ENCODE measurements around the gene RDH8.
A peak's percentile ranks its signal among the peaks of the same experiment; 100 is the strongest.
"Not testable (repeated sequence)": the region's sequence is repeated elsewhere in the genome, so short reads cannot be mapped to it uniquely, and the experiment has no call there.

RDH8 gene

DNA sequence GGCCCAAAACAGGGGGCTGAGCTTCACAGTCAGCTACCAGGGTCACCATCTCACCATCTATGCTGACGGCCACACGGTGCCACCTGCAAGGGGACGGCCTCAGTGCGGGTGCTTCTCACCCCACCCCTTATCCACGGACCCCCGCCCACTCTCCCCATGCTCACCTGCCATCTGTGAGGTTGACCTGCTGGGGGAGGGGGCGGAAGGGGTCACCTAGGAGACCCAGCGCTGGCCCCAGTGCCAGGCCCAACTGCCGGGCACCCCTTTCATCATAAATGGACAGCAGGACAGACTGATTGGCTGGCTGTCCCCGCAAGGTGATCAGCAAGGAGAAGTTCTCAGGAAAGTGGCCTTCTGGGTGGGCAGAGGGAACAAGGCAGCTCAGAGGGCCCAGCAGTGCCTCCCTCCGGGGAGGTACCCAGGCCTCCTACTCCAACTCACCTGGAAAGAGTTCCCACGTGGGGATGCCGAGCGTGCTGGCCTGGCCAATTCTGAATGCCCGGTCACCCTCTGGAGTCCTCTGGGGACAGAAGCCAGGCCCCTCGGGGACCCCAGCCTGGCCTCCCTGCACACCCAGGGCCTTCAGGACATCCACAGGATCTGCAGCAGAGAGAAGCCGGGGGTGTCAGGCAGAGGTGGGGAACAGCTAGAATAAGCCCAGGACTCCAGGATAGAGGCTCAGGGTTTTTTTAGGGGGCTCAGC is 7.5 kb upstream of the RDH8 start:
- no peak for DNase-seq

DNA sequence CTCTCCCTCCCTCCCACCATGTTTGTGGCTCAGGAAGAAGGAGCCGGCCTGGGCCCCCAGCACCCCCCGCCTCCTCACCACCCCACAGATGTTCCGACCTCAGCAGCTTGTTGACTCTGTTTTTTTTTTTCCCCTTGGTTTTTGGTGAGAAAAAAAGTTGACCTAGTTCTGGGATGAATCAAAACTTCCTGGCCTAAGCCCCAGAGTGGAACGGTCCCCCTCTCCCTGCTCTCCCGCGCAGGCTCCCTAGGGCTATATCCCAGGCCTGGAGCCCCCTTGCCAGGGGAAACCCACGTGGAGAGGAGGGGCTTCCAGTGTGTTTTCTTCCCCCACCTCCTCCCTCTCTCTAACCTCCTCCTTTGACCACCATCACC is 7.0 kb upstream of the RDH8 start:
- no peak for DNase-seq

DNA sequence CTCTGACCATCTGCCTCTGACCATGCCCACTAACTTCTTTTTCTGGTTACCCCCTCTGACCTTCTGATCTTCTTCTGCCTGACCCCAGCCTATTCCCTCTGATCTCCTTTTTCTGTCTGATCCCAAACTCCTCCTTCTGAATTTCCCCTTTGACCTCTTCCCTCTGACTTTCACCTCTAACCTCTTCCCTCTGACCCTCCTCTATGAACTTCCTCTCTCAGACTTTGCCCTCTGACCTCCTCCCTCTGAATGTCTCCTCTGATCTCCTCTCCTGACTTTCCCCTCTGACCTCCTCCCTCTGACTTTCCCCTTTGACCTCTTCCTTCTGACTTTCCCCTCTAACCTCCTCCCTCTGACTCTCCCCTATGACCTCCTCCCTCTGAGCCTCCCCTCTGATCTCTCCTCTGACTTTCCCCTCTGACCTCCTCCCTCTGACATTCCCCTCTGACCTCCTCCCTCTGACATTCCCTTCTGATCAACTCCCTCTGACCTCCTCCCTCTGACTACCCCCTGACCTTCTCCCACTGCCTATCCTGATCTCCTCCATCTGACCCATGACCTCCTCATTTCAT is 6.4 kb upstream of the RDH8 start:
- DNase-seq = no peak

DNA sequence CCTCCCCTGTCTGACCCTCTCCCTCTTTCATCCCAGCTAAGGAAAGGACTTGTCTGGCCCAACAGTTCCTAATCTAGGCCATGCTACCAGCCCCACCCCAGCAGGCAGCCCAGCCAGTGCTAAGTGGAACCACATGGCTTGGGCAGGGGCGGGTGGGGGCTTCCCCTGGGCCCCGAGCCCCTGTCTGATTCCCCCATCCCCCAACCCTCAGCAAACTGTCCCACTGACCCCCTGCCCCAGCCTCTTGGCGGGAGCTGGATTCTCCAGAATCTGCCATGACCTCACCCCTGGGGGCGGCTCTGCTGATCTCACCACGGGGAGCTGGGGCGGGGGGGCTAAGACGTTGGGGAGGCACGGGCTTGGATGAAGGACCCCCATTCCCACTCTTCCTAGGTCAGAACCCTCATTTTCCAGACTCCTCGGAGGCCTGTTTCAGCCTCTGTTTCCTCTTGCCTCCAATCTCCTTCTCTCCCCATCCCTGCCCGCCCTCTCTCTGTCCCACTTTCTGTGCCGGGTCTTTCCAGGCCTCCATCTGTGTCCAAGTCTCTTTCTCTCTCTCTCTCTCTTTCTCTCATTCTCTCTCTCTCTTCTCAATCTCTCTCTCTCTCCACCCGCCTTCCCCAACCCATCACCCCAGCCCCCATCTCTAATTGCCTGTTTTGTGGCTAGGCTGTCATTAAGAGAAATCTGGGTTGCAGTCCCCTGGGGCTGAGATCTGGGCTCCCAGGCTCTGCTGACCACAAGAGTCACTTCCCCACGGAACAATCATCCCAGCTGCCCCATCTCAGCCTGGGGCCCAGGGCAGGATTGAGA is 5.7 kb upstream of the RDH8 start:
- DNase-seq = no peak

DNA sequence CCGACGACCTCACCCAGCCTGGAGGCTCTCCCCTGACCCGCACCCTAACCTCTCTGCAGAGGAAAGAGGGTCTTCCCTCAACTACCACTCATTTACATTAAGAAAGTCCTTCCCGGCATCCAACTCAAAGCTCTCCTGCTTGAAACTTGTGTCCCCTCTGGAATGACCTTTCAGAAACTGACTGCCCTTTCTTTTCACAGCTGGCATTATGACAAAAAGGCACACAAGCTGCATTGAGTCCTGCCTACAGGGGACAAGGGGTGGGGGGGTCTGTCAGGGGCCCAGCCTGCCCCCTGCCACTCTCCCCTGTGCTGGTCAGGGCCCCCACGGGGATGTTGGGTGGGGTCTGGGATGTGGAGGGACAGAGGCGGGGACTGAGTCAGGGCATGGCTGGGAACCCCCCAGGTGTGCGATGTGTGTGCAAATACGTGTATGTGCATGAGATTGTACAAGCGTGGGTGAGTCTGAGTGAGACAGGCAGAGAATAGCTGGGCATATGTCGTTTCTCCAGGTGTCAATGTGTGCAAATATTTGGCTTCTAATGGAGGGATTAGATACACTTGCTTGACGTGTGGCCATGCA is 5.0 kb upstream of the RDH8 start:
- DNase-seq = no peak

DNA sequence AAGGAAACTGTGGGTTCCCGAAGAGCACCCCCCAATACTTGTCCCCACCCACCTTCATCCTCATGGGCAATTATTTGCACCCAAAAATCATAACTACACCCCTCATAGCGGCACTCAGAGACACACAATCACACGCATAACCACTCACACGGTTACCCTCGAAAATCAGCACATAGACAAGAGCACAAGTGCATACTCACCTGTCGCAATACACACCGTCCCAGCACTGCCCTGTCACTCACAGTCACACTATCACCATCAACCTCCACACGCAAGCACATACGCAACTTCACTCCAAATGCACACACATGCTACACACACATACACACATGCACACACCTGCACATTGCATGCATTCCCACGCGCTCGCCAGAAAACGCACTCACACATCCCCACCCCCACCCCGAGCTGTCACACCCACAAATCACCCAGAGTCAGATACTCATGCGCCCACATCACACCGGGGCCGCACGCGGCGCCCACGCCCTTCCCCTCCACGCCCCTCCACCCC is 3.5 kb upstream of the RDH8 start:
- DNase-seq = no peak

DNA sequence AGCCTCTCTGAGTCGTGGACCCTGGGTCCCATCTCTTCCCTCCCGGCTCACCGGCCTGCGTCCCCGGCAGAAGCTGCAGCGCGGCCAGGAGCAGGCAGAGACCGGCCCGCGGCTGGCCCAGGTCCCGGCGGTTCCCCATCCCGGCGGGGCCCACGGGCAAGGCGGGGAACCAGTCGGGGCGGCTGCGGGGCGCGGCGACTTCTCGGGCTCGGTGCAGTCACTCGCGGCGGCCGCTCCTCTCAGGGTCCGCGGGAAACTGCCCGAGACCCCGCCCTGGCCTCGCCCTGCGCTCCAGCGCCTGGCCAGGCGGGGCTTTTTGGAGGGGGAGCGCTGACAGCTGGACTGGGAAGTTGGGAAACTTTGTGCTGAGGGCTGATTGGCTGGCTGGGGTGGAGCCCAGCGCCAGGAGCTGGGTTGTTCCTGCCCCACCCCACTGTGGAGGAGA is 3.0 kb upstream of the RDH8 start, which contains the start of gene COL5A3:
TSS of gene COL5A3 (minus strand) at position 258 of the 445 bp plus-strand sequence. CDS start at position 139, 119 bp downstream.
- peak in 2 of 4 experiments; percentile 40 to 44 for DNase-seq

DNA sequence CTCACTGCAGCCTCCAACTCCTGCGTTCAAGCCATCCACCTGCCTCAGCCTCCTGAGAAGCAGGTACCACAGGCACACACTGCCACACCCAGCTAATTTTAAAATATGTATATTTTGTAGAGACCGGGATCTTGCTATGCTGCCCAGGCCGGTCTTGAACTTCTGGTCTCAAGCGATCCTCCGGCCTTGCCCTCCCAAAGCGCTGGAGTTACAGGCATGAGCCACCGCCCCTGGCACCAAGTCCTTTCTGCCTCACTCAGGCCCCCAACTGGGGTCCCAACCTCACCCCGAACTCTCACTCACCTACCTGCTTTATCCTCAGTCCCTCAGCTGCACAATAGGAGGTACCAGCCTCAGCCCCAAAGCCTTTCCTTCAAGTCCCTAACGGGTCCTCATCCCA is 2.3 kb upstream of the RDH8 start:
- no peak for DNase-seq

DNA sequence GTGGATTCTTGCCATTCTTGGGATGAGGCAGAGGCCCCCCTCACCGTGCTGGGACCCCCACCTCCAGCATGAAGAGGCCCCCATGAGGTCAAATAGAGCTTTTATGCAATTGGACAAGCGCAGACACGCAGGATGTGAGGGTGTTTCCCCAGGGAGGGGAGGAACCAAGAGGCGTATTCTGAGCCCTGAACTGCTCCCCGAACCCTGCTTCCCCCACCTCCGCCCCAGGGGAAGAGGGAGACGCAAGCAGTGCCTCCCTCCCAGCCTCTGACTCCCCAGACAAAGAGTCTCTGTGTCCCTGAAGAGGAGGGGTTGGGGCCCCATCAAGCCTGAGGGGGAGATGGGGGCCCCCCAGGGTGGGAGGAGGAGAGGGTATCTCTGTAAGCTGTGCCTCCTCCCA is 1.3 kb upstream of the RDH8 start:
- no peak for DNase-seq

DNA sequence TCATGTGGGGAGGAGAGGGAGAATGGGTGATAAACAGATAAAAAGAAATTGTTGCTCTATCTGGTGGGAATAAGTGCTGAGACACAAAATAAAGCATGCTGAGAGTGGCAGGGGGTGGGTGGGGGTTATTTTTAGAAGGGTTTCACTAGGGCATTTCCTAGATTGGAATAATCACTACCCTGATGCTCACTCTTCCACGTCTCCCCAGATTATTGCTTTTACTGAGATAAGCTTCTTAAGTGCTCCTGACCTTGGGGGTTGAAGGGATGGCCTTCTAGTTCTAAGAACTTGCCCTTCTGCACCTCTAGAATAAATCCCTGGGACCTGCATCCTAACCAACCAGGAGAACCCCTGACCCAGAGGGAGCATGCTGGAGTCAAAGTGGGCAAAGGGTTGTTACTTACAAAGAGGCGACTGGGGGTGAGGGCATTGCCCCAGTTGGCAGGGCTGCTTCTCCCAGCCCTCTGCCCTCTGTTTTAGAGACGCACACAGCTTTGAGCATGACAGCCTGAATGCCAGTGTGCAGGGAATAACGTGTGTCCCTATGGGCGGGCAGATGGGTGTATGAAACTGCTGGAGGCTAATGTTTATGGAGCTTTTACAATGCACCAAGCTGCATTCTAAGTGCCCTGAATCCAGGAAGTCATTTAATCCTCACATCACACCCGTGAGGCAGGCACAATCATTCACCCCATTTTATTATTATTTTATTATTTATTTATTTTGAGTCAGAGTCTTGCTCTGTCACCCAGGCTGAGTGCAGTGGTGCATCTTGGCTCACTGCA is 743 bp downstream of the RDH8 start:
- no peak for DNase-seq

DNA sequence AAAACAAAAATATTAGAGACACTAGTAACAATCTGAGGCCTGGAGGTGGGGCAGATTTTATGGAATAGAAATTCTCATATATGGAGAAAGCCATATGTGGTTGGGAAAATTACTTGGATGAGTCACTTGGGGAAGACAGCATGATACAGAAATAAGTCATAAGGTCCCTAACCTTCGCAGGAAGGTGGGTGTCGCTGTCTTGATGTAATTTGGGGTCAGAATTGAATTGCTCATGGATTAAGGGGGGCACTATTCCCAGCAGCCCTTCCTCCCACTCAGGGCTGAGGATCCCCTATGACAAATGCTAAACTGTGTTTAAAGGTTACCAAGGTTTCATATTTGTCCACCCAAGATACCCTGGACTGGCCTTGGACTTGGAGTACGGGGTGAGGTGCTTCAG is 5.0 kb downstream of the RDH8 start:
- DNase-seq = peak in 3 of 4 experiments; percentile 23 to 57 (median 32)

DNA sequence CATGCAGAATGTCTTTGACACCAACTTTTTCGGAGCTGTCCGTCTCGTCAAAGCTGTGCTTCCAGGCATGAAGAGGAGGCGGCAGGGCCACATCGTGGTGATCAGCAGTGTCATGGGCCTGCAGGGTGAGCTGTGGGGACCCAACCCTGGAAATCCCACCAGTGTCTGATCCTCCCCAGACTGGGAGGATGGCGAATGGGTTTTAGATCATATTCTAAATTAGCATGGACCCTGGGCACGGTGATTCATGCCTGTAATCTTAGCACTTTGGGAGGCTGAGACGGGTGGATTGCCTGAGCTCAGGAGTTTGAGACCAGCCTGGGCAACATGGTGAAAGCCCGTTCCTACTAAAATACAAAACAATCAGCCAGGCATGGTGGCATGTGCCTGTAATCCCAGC is 5.5 kb downstream of the RDH8 start:
- no peak for DNase-seq

DNA sequence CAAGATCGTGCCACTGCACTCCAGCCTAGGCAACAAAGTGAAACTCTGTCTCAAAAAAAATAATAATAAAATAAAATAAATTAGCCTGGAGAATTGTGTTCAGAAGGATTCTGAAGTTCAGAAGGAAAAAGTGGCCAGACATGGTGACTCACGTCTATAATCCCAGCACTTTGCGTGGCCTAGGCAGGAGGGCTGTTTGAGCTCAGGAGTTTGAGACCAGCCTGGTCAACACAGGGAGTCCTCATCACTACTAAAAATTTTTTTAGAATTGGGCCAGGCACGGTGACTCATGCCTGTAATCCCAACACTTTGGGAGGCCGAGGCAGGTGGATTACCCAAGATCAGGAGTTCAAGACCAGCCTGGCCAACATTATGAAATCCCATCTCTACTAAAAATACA is 6.0 kb downstream of the RDH8 start:
- no peak for DNase-seq

DNA sequence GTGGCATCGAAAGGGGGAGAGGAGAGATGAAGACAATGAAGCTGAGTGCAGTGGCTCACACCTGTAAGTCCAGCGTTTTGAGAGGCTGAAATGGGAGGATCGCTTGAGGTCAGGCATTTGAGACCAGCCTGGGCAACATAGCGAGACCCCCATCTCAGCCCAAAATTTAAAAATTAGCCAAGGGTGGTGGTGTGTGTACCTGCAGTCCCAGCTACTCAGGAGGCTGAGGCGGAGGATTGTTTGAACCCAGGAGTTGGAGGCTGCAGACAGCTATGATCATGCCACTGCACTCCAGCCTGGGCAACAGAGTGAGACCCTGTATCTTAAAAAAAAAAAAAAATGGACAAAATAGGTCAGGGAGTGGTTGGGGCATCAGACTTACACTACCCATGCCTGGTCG is 7.6 kb downstream of the RDH8 start:
- no peak for DNase-seq

DNA sequence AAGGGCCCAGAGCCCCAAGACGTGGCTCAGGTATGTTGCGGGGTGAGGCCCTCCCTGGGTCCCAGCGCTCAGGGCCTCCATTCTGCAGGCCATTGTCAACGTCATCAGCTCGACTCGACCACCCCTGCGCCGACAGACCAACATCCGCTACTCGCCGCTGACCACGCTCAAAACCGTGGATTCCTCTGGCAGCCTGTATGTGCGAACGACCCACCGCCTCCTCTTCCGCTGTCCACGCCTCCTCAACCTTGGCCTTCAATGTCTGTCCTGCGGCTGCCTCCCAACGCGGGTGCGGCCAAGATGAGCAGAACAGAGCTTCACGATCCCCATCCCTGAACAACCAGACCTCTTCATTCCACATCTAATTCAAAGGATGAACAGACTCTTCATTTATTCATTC is 8.2 kb downstream of the RDH8 start:
- no peak for DNase-seq

DNA sequence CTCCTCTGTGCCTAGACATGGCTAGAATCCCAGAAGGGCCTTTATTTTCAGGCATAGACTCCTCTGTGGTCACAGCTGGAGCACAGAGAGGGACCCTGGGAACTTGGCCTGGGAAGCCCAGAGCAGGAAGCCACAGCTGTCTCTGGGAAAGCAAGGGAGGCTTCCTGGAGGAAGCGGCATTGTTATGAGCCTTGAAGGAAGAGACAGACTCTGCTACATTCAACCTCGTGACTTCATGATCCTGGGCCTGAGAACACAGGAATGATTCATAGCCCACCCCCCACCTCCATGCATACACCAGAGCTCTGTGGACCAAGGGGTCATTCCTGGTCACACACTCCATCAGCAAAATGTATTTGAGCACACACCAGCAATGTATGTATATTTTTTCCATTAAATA is 8.6 kb downstream of the RDH8 start:
- DNase-seq = no peak

DNA sequence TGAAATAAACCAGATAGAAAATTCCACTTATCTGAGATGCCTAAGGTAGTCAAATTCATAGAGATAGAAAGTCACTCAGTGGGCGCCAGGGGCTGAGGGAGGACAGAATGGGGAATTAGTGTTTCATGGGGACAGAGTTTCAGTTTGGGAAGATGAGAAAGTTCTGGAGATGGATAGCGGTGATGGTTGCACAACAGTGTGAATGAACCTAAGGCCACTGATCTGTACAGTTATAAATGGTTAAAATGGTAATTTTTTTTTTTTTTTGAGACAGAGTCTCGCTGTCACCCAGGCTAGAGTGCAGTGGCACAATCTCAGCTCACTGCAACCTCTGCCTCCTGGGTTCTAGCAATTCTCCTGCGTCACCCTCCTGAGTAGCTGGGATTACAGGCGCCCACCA is 9.8 kb downstream of the RDH8 start:
- not testable (repeated sequence) for DNase-seq

DNA sequence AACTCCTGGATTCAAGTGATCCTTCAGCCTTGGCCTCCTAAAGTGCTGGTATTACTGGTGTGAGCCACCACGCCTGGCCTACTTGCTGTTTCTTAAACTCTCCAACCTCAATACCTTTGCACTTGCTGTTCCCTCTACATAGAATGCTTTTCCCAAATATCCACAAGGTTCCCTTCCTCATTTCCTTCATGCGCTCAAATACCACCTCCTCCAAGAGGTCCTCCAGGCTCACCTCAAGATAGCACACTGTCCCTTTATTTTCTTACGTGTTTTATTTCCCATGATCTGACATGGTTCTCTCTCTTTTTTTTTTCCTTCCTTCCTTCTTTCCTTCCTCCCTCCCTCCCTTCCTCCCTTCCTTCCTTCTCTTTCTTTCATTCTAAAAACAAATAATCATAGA is 13.5 kb downstream of the RDH8 start:
- DNase-seq = no peak

DNA sequence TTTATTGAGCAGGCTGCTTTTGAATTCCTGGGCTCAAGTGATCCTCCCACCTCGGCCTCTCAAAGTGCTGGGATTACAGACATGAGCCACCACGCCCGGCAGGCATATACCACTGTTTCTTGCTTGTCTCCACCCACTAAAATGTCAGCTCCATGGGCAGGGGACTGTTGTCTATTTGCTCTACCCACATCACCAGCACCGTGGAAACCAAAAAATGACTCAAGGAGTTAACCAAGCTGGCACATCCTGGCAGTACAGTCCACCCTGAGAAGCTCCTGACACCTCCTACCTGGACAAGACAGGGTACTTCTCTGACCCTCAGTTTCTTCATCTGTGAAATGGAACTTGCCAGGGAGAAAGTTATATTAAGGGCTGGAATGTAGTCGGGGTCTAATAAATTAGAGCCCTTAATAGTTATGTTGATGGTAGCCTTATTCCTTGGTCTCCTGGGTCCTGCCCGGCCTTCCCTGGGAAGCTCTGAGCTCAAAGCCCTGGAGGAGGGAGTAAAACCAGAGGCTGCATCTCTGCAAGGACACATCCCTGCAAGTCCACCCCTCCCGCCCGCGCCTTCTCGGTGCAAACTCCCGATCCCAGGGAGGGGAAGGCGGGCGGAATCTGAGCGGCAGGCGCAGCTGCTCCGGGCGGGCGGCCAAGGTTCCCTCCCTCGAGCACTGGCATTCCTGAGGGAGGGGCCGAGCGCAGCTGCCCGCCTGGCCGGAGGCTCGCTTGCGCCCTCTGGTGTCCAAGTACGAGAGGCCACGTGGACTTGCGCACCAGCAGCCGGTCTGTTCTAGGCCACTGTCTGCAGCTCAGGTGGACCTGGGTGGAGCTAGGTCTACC is 14.1 kb downstream of the RDH8 start:
- DNase-seq = peak; percentile 90 to 93 (median 92)

DNA sequence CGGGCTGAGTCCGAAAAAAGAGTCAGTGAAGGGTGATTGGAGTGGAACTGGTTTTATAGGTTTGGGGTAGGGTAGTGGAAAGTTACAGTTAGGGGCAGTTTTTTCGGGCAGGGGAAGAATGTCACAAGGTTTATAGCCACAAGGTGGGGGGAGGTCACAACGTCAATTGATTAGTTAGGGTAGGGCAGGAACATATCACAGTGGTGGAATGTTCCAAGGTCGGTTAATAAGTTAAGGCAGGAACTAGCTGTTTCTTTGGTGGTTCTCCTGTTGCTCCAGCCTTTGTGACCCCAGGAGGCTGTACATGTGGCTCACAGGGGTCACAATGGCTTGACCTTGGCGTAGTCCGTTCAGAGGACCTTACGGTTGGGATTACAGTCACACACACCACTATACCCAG is 20.3 kb downstream of the RDH8 start:
- DNase-seq = no peak

DNA sequence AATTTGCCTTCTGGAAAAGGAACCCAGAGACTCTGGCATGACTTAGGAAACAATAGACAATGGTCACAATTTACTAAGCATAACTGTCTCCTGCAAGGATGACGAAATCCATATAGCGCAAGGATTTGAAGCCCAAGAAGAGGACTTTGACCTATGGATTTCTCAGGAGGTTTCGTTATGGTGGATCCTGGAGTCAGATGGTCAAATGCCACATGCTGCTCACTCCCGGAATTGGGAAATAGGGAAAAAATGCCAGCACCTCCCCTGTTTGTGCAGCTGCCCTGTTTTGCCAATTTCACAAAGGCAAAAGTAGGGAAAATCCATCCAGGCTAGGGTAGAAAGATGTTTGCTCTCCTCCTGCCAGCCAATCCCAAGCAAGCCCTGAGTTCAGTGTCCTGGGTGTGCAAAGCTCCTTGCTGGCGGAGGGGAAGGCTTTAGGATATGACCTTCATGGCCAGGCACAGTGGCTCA is 23.4 kb downstream of the RDH8 start:
- DNase-seq = no peak
